22Rv1 (cell line): Measurements from ENCODE around the gene GREM2.

Source experiments
- CTCF ChIP-seq: fragments of 450-650 bp; IDR thresholded peaks from 2 replicates; pipeline ENCODE4 v1.5.1; 2017; ENCODE audit warnings: mild to moderate bottlenecking
- ZFX ChIP-seq: fragments of 450-650 bp; IDR thresholded peaks from 2 replicates; pipeline ENCODE4 v1.6.1; 2017; ENCODE audit warnings: antibody characterized with exemption, borderline replicate concordance

- no peak for TF ChIP-seq CTCF
- no peak for TF ChIP-seq ZFX
These were observed 9.3 kb upstream of the GREM2 start for GRCh38 chr1:240621249-240621648.
